GM21529 (cell line): Measurements from ENCODE around the gene SLC9A9.

Source experiments
- ATAC-seq: cut with Tn5 transposase; IDR thresholded peaks from one replicate; pipeline ENCODE4 v1.9.1; 2021; ENCODE audit not compliant: unreplicated experiment

SLC9A9 gene

GRCh38 chr3:143653493-143653892 lies 194.8 kb downstream of the SLC9A9 start:
- ATAC-seq, result no peak

- ATAC-seq, result no peak
Observed at GRCh38 chr3:143652118-143652517, 196.2 kb downstream of the SLC9A9 start.

GRCh38 chr3:143650827-143651226 lies 197.4 kb downstream of the SLC9A9 start:
- ATAC-seq, result no peak

GRCh38 chr3:143650120-143650519 lies 198.1 kb downstream of the SLC9A9 start:
- no peak for ATAC-seq

GRCh38 chr3:143648708-143649107 lies 199.6 kb downstream of the SLC9A9 start:
- no peak for ATAC-seq

- no peak for ATAC-seq
Observed at GRCh38 chr3:143648218-143648617, 200.1 kb downstream of the SLC9A9 start.

GRCh38 chr3:143644370-143645089 lies 203.7 kb downstream of the SLC9A9 start:
- ATAC-seq, result peak; percentile 80

- ATAC-seq, result no peak
Observed at GRCh38 chr3:143643905-143644304, 204.4 kb downstream of the SLC9A9 start.

- no peak for ATAC-seq
Observed at GRCh38 chr3:143640774-143641173, 207.5 kb downstream of the SLC9A9 start.

- no peak for ATAC-seq
Observed at GRCh38 chr3:143637133-143637532, 211.1 kb downstream of the SLC9A9 start.

GRCh38 chr3:143634991-143635390 lies 213.3 kb downstream of the SLC9A9 start:
- ATAC-seq, result no peak

GRCh38 chr3:143634427-143634826 lies 213.8 kb downstream of the SLC9A9 start:
- ATAC-seq, result no peak

- ATAC-seq, result no peak
Observed at GRCh38 chr3:143633816-143634215, 214.5 kb downstream of the SLC9A9 start.

- no peak for ATAC-seq
Observed at GRCh38 chr3:143629726-143630125, 218.5 kb downstream of the SLC9A9 start.

GRCh38 chr3:143628971-143629370 lies 219.3 kb downstream of the SLC9A9 start:
- no peak for ATAC-seq

GRCh38 chr3:143627336-143627735 lies 220.9 kb downstream of the SLC9A9 start:
- no peak for ATAC-seq

- no peak for ATAC-seq
Observed at GRCh38 chr3:143619231-143619630, 229.0 kb downstream of the SLC9A9 start.

- ATAC-seq, result no peak
Observed at GRCh38 chr3:143617050-143617449, 231.2 kb downstream of the SLC9A9 start.

- ATAC-seq, result no peak
Observed at GRCh38 chr3:143613226-143613625, 235.0 kb downstream of the SLC9A9 start.

GRCh38 chr3:143612541-143612940 lies 235.7 kb downstream of the SLC9A9 start:
- no peak for ATAC-seq

- no peak for ATAC-seq
Observed at GRCh38 chr3:143608966-143609365, 239.3 kb downstream of the SLC9A9 start.

- no peak for ATAC-seq
Observed at GRCh38 chr3:143605233-143605950, 242.9 kb downstream of the SLC9A9 start.
